WTC11 (cell line): Measurements from ENCODE around the gene ARMH2. TPM values are rescaled to one million over a fixed set of nuclear protein-coding genes. Genes with fewer than 3 reads are reported as not detected.

Experiments used
- ATAC-seq: fragments of 200-7000 bp; cut with Tn5 transposase; 2 replicates; pipeline ENCODE4 v1.10.0; 2021; ENCODE audit warnings: mild to moderate bottlenecking, moderate library complexity
- CTCF ChIA-PET: fragments of 300-600 bp; sonication (Branson Sonifier 250); formaldehyde crosslinking; loops from one replicate; lab custom pipeline; 2021; ENCODE audit warnings: antibody characterized with exemption; lab: Charles Lee
- POLR2A ChIA-PET: fragments of 350-600 bp; sonication (Branson Sonifier 250); formaldehyde crosslinking; loops from one replicate; lab custom pipeline; 2021; ENCODE audit warnings: antibody characterized with exemption; lab: Charles Lee
- DNase-seq: peaks from one replicate; pipeline ENCODE4 v3.0.0; 2021; ENCODE audit warnings: low spot score
- H3K27ac Mint-ChIP-seq: 2 replicates; pipeline ENCODE4 v1.8.0; 2021; ENCODE audit warnings: mixed read lengths
- H3K27me3 Mint-ChIP-seq: 2 replicates; pipeline ENCODE4 v1.8.0; 2021; ENCODE audit warnings: low read depth, mild to moderate bottlenecking, moderate library complexity, mixed read lengths
- H3K36me3 Mint-ChIP-seq: 2 replicates; pipeline ENCODE4 v1.8.0; 2021; ENCODE audit warnings: mixed read lengths
- H3K4me1 Mint-ChIP-seq: 2 replicates; pipeline ENCODE4 v1.8.0; 2022; ENCODE audit warnings: mixed read lengths
- H3K4me3 Mint-ChIP-seq: 2 replicates; pipeline ENCODE4 v1.8.0; 2021; ENCODE audit warnings: mild to moderate bottlenecking, moderate library complexity, mixed read lengths
- H3K9me3 Mint-ChIP-seq: 2 replicates; pipeline ENCODE4 v1.8.0; 2021; ENCODE audit warnings: mixed read lengths
- ATF6 ChIP-seq: sonication (generic); formaldehyde crosslinking; IDR thresholded peaks from 2 replicates; pipeline ENCODE4 v1.8.1; 2023; ENCODE audit warnings: mild to moderate bottlenecking, missing genetic modification reagents
- CBFB ChIP-seq: sonication (generic); formaldehyde crosslinking; IDR thresholded peaks from 2 replicates; pipeline ENCODE4 v1.8.1; 2022; ENCODE audit warnings: mild to moderate bottlenecking, low read depth, missing genetic modification reagents
- CTCF ChIP-seq: fragments of 200-600 bp; IDR thresholded peaks from 2 replicates; pipeline ENCODE4 v1.8.0; 2022; ENCODE audit warnings: antibody characterized with exemption
- GABPB1 ChIP-seq: sonication (generic); formaldehyde crosslinking; IDR thresholded peaks from 2 replicates; pipeline ENCODE4 v1.8.1; 2023; ENCODE audit warnings: mild to moderate bottlenecking, missing genetic modification reagents
- GRHL2 ChIP-seq: fragments of 250-450 bp; sonication (Bioruptor Pico); IDR thresholded peaks from 2 replicates; pipeline ENCODE4 v1.8.0; 2022; ENCODE audit warnings: mild to moderate bottlenecking, moderate library complexity; ENCODE audit not compliant: insufficient replicate concordance, severe bottlenecking
- IRF2 ChIP-seq: sonication (generic); formaldehyde crosslinking; IDR thresholded peaks from 2 replicates; pipeline ENCODE4 v1.8.0; 2022; ENCODE audit warnings: low read depth, missing genetic modification reagents, borderline replicate concordance
- JUN ChIP-seq: sonication (generic); formaldehyde crosslinking; IDR thresholded peaks from 2 replicates; pipeline ENCODE4 v1.8.0; 2023; ENCODE audit warnings: mild to moderate bottlenecking, missing genetic modification reagents
- KAT7 ChIP-seq: sonication (generic); formaldehyde crosslinking; IDR thresholded peaks from 2 replicates; pipeline ENCODE4 v1.8.1; 2023; ENCODE audit warnings: missing genetic modification reagents, mild to moderate bottlenecking, borderline replicate concordance
- MYBL2 ChIP-seq: sonication (generic); formaldehyde crosslinking; IDR thresholded peaks from 2 replicates; pipeline ENCODE4 v1.8.1; 2023; ENCODE audit warnings: mild to moderate bottlenecking, moderate library complexity, missing genetic modification reagents
- NFE2L1 ChIP-seq: sonication (generic); formaldehyde crosslinking; IDR thresholded peaks from 2 replicates; pipeline ENCODE4 v1.8.1; 2023; ENCODE audit warnings: missing genetic modification reagents
- NR1H2 ChIP-seq: sonication (generic); formaldehyde crosslinking; IDR thresholded peaks from 2 replicates; pipeline ENCODE4 v1.9.0; 2021; ENCODE audit warnings: mild to moderate bottlenecking, moderate library complexity, missing genetic modification reagents
- OVOL2 ChIP-seq: fragments of 250-450 bp; sonication (Bioruptor Pico); IDR thresholded peaks from 2 replicates; pipeline ENCODE4 v1.9.0; 2021; ENCODE audit warnings: mild to moderate bottlenecking, borderline replicate concordance
- RORB ChIP-seq: fragments of 250-450 bp; sonication (Bioruptor Pico); IDR thresholded peaks from 2 replicates; pipeline ENCODE4 v1.9.0; 2021; ENCODE audit warnings: mild to moderate bottlenecking
- SOX15 ChIP-seq: fragments of 250-450 bp; sonication (Bioruptor Pico); IDR thresholded peaks from 2 replicates; pipeline ENCODE4 v1.9.0; 2021; ENCODE audit warnings: mild to moderate bottlenecking
- ZBTB43 ChIP-seq: sonication (generic); formaldehyde crosslinking; IDR thresholded peaks from 2 replicates; pipeline ENCODE4 v1.8.1; 2023; ENCODE audit warnings: mild to moderate bottlenecking, missing genetic modification reagents
- ZNF232 ChIP-seq: sonication (generic); formaldehyde crosslinking; IDR thresholded peaks from 2 replicates; pipeline ENCODE4 v1.8.0; 2022; ENCODE audit warnings: mild to moderate bottlenecking, missing genetic modification reagents
- ZNF263 ChIP-seq: sonication (generic); formaldehyde crosslinking; IDR thresholded peaks from 2 replicates; pipeline ENCODE4 v1.8.1; 2022; ENCODE audit warnings: low read depth, mild to moderate bottlenecking, moderate library complexity, missing genetic modification reagents
- ZNF281 ChIP-seq: sonication (generic); formaldehyde crosslinking; IDR thresholded peaks from 2 replicates; pipeline ENCODE4 v1.8.0; 2023; ENCODE audit warnings: mild to moderate bottlenecking, missing genetic modification reagents
- ZNF425 ChIP-seq: fragments of 250-450 bp; sonication (Bioruptor Pico); conservative IDR thresholded peaks from 2 replicates; pipeline ENCODE4 v1.9.0; 2021; ENCODE audit warnings: mild to moderate bottlenecking
- total RNA-seq: library from RNA; stranded (reverse); gene quantifications from 3 replicates; pipeline ENCODE4 v1.2.3, GENCODE V29; 2021
- TF ChIP-seq, protein P1 (sequence below): sonication (generic); formaldehyde crosslinking; IDR thresholded peaks from 2 replicates; pipeline ENCODE4 v1.8.1; 2023; ENCODE audit warnings: mild to moderate bottlenecking, missing genetic modification reagents, moderate library complexity
- TF ChIP-seq, protein P2 (sequence below): sonication (generic); formaldehyde crosslinking; conservative IDR thresholded peaks from 2 replicates; pipeline ENCODE4 v1.8.1; 2023; ENCODE audit warnings: mild to moderate bottlenecking, low read depth, missing genetic modification reagents, moderate library complexity

Gene ARMH2
- total RNA-seq, 1 experiment from 2014 or later, result not detected

GRCh38 chr6:24818346-24818745, 19.6 kb upstream of the ARMH2 start (continued):
- TF ChIP-seq, protein P1, sequence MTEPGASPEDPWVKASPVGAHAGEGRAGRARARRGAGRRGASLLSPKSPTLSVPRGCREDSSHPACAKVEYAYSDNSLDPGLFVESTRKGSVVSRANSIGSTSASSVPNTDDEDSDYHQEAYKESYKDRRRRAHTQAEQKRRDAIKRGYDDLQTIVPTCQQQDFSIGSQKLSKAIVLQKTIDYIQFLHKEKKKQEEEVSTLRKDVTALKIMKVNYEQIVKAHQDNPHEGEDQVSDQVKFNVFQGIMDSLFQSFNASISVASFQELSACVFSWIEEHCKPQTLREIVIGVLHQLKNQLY (CRISPR knock-in tag), result no peak
- TF ChIP-seq ZNF281 (CRISPR knock-in tag), result no peak

- no peak for ATAC-seq
- no peak for DNase-seq
- H3K9me3 Mint-ChIP-seq, result no peaks in the 10 kb centered on the region
- ChIA-PET POLR2A (no interaction called here), CTCF (interaction anchor here (0.7 to 1.0 kb wide), 2 partner anchors 208 to 263 kb away, joined by 3 read pairs; no protein-coding TSS in a partner anchor)
- no peak overlapping the region for H3K4me3 Mint-ChIP-seq
- H3K36me3 Mint-ChIP-seq, result no peaks in the 10 kb centered on the region
- H3K27me3 Mint-ChIP-seq, result no peaks in the 10 kb centered on the region
- H3K4me1 Mint-ChIP-seq, result no peaks in the 10 kb centered on the region
- TF ChIP-seq SOX15 (CRISPR knock-in tag), result no peak
- TF ChIP-seq NFE2L1, result no peak
- peak; percentile 46; the same call in 1 of the 2 replicates for TF ChIP-seq GABPB1 (CRISPR knock-in tag)
- TF ChIP-seq ZNF263 (CRISPR knock-in tag), result no peak
- no peak overlapping the region for H3K27ac Mint-ChIP-seq
Measured at GRCh38 chr6:24809728-24810127, 11.0 kb upstream of the ARMH2 start.

DNA sequence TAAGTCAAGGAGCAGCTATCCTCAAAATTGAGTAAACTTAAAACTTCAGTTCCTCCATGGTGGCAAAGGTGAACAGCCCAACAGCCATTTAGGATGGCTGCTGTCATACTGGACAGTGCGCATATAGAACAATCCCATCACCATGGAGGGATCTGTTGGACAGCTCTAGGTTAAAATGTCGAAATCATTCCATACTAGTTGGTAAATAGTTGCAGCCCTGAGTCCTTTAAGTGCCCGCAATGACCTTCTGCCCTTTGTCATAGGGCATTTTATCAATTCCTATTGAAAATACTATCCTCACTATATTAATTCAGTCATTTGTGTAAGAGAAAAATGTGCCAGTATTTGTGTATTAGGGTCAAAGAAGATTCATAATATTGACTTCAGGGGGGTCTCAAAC, 8.9 kb upstream of the ARMH2 start:
- no peaks in the 10 kb centered on the region for H3K9me3 Mint-ChIP-seq
- DNase-seq (no peak), ATAC-seq (no peak)
- CTCF ChIA-PET, result interaction anchor here (0.6 kb wide), 1 partner anchor 212 kb away, joined by 4 read pairs; no protein-coding TSS in a partner anchor
- H3K27ac Mint-ChIP-seq, result no peak overlapping the region
- H3K4me1 Mint-ChIP-seq, result no peaks in the 10 kb centered on the region
- H3K4me3 Mint-ChIP-seq, result no peak overlapping the region
- POLR2A ChIA-PET, result interaction anchor here (1.5 kb wide), 1 partner anchor 11 kb away, joined by 5 read pairs; no protein-coding TSS in a partner anchor
- no peaks in the 10 kb centered on the region for H3K36me3 Mint-ChIP-seq
- H3K27me3 Mint-ChIP-seq, result no peaks in the 10 kb centered on the region
- TF ChIP-seq ZBTB43 (CRISPR knock-in tag) (no peak), JUN (CRISPR knock-in tag) (no peak), ATF6 (CRISPR knock-in tag) (no peak), KAT7 (CRISPR knock-in tag) (no peak), IRF2 (CRISPR knock-in tag) (no peak), NR1H2 (CRISPR knock-in tag) (no peak), GRHL2 (CRISPR knock-in tag) (no peak), CTCF (no peak), RORB (no peak), ZNF425 (CRISPR knock-in tag) (no peak), CBFB (CRISPR knock-in tag) (no peak), OVOL2 (no peak), MYBL2 (no peak), ZNF232 (CRISPR knock-in tag) (no peak)
- TF ChIP-seq, protein P2, sequence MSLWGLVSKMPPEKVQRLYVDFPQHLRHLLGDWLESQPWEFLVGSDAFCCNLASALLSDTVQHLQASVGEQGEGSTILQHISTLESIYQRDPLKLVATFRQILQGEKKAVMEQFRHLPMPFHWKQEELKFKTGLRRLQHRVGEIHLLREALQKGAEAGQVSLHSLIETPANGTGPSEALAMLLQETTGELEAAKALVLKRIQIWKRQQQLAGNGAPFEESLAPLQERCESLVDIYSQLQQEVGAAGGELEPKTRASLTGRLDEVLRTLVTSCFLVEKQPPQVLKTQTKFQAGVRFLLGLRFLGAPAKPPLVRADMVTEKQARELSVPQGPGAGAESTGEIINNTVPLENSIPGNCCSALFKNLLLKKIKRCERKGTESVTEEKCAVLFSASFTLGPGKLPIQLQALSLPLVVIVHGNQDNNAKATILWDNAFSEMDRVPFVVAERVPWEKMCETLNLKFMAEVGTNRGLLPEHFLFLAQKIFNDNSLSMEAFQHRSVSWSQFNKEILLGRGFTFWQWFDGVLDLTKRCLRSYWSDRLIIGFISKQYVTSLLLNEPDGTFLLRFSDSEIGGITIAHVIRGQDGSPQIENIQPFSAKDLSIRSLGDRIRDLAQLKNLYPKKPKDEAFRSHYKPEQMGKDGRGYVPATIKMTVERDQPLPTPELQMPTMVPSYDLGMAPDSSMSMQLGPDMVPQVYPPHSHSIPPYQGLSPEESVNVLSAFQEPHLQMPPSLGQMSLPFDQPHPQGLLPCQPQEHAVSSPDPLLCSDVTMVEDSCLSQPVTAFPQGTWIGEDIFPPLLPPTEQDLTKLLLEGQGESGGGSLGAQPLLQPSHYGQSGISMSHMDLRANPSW, result no peak
